IMR-90 (cell line): ENCODE data around the gene PPP1R15A. TPM values are rescaled to one million over a fixed set of nuclear protein-coding genes. Genes with fewer than 3 reads are reported as not detected.

Experiments used
- ATAC-seq: fragments of 200-7000 bp; cut with Tn5 transposase; 2 replicates; pipeline ENCODE4 v1.9.1; 2020; ENCODE audit warnings: low read depth, mild to moderate bottlenecking, moderate library complexity
- BruUV-seq: library from RNA; stranded (reverse); fragments of 400-500 nt; replicated peaks from 2 replicates; lab custom pipeline; 2021; lab: Mats Ljungman, UMichigan
- CTCF ChIA-PET: fragments of 300-600 bp; formaldehyde crosslinking; extraction: SDS; loops from one replicate; lab custom pipeline; 2021; ENCODE audit warnings: antibody characterized with exemption; lab: Yijun Ruan, JAX
- POLR2A ChIA-PET: fragments of 300-600 bp; sonication (Branson Sonifier 250); formaldehyde crosslinking; loops from one replicate; lab custom pipeline; 2022; ENCODE audit warnings: antibody characterized with exemption; ENCODE audit not compliant: unreplicated experiment; lab: Charles Lee
- DNase-seq: peaks from one replicate; pipeline ENCODE4 v3.0.0; 2013
- H2AFZ ChIP-seq: replicated peaks from 2 replicates; pipeline ENCODE3; 2013; ENCODE audit warnings: low read length, mild to moderate bottlenecking; ENCODE audit not compliant: poor library complexity
- H2AK5ac ChIP-seq: 2 replicates; pipeline ENCODE4 v1.6.1; 2013; ENCODE audit warnings: low read depth, low read length, inconsistent platforms
- H2AK9ac ChIP-seq: replicated peaks from 2 replicates; pipeline ENCODE3; 2013; ENCODE audit warnings: mild to moderate bottlenecking, low read depth, low read length, moderate library complexity; ENCODE audit not compliant: poor library complexity
- H2BK120ac ChIP-seq: 2 replicates; pipeline ENCODE4 v1.6.1; 2013; ENCODE audit warnings: low read depth, low read length, inconsistent platforms
- H2BK15ac ChIP-seq: 3 replicates; pipeline ENCODE4 v1.6.1; 2013; ENCODE audit warnings: low read depth, low read length, inconsistent platforms
- H2BK20ac ChIP-seq: 2 replicates; pipeline ENCODE4 v1.6.1; 2013; ENCODE audit warnings: low read depth, mild to moderate bottlenecking, inconsistent platforms, low read length, moderate library complexity
- H2BK5ac ChIP-seq: 2 replicates; pipeline ENCODE4 v1.6.1; 2013; ENCODE audit warnings: mild to moderate bottlenecking, low read depth, low read length, inconsistent platforms; ENCODE audit not compliant: poor library complexity, severe bottlenecking
- H3K14ac ChIP-seq: replicated peaks from 2 replicates; pipeline ENCODE4 v1.6.1; 2013; ENCODE audit warnings: low read depth, low read length, inconsistent platforms
- H3K18ac ChIP-seq: 2 replicates; pipeline ENCODE4 v1.6.1; 2013; ENCODE audit warnings: low read depth, low read length, control low read depth
- H3K23ac ChIP-seq: 2 replicates; pipeline ENCODE4 v1.6.1; 2013; ENCODE audit warnings: low read depth, low read length, inconsistent platforms
- H3K27ac ChIP-seq: 2 replicates; pipeline ENCODE4 v1.5.1; 2013; ENCODE audit warnings: mild to moderate bottlenecking, control low read depth, low read length; ENCODE audit not compliant: insufficient read depth
- H3K27me3 ChIP-seq: 2 replicates; pipeline ENCODE4 v1.6.1; 2013; ENCODE audit warnings: low read length; ENCODE audit not compliant: control insufficient read depth, insufficient read depth
- H3K36me3 ChIP-seq: 2 replicates; pipeline ENCODE4 v1.6.1; 2013; ENCODE audit warnings: low read length, mixed read lengths; ENCODE audit not compliant: control insufficient read depth, insufficient read depth
- H3K4ac ChIP-seq: 2 replicates; pipeline ENCODE4 v1.6.1; 2013; ENCODE audit warnings: low read depth, low read length, inconsistent platforms
- H3K4me1 ChIP-seq: 2 replicates; pipeline ENCODE4 v1.6.1; 2013; ENCODE audit warnings: low read length, mixed read lengths; ENCODE audit not compliant: control insufficient read depth, insufficient read depth
- H3K4me2 ChIP-seq: 2 replicates; pipeline ENCODE4 v1.6.1; 2013; ENCODE audit warnings: low read depth, mild to moderate bottlenecking, control low read depth, low read length, moderate library complexity
- H3K4me3 ChIP-seq: 2 replicates; pipeline ENCODE4 v1.5.1; 2013; ENCODE audit warnings: low read depth, mild to moderate bottlenecking, control low read depth, low read length, moderate library complexity; ENCODE audit not compliant: insufficient read depth
- H3K56ac ChIP-seq: 2 replicates; pipeline ENCODE4 v1.6.1; 2013; ENCODE audit warnings: low read length, inconsistent platforms; ENCODE audit not compliant: insufficient read depth; ENCODE audit errors: extremely low read depth
- H3K79me1 ChIP-seq, 2 experiments: 2 replicates each; pipeline ENCODE4 v1.6.1; 2013; ENCODE audit warnings: low read length in 2 of 2, inconsistent platforms in 1 of 2, low read depth in 1 of 2
- H3K9ac ChIP-seq: 2 replicates; pipeline ENCODE4 v1.6.1; 2013; ENCODE audit warnings: low read depth, low read length, control low read depth
- H3K9me1 ChIP-seq: 2 replicates; pipeline ENCODE4 v1.6.1; 2013; ENCODE audit warnings: low read length, inconsistent platforms; ENCODE audit not compliant: insufficient read depth
- H3K9me3 ChIP-seq: 2 replicates; pipeline ENCODE4 v1.6.1; 2013; ENCODE audit warnings: low read length; ENCODE audit not compliant: control insufficient read depth, insufficient read depth
- H4K20me1 ChIP-seq: 2 replicates; pipeline ENCODE4 v1.6.1; 2013; ENCODE audit warnings: low read length, inconsistent platforms; ENCODE audit not compliant: insufficient read depth
- H4K5ac ChIP-seq: 2 replicates; pipeline ENCODE4 v1.6.1; 2013; ENCODE audit warnings: mild to moderate bottlenecking, low read depth, low read length, control low read depth
- H4K8ac ChIP-seq, 2 experiments: 2 replicates each; pipeline ENCODE4 v1.6.1; 2013; ENCODE audit warnings: low read depth in 2 of 2, low read length in 2 of 2, control low read depth in 1 of 2, inconsistent platforms in 1 of 2
- H4K91ac ChIP-seq: 2 replicates; pipeline ENCODE4 v1.6.1; 2013; ENCODE audit warnings: low read depth, low read length, inconsistent platforms; ENCODE audit not compliant: insufficient read depth
- BHLHE40 ChIP-seq: fragments of 150-350 bp; IDR thresholded peaks from 2 replicates; pipeline ENCODE4 v1.6.1; 2016; ENCODE audit warnings: mild to moderate bottlenecking, low read depth, low read length
- FOS ChIP-seq: fragments of 150-350 bp; IDR thresholded peaks from 2 replicates; pipeline ENCODE4 v1.6.1; 2016; ENCODE audit warnings: low read depth, low read length
- MXI1 ChIP-seq: IDR thresholded peaks from 2 replicates; pipeline ENCODE4 v1.6.1; 2012; ENCODE audit warnings: low read depth, mild to moderate bottlenecking, low read length, moderate library complexity, borderline replicate concordance
- RCOR1 ChIP-seq: IDR thresholded peaks from 2 replicates; pipeline ENCODE4 v1.6.1; 2012; ENCODE audit warnings: mild to moderate bottlenecking, low read length, improper control_type of control experiment; ENCODE audit not compliant: insufficient replicate concordance
- RFX5 ChIP-seq: IDR thresholded peaks from 2 replicates; pipeline ENCODE4 v1.8.0; 2012; ENCODE audit warnings: low read depth, mild to moderate bottlenecking, low read length, moderate library complexity
- SMC3 ChIP-seq: fragments of 150-350 bp; IDR thresholded peaks from 2 replicates; pipeline ENCODE4 v1.6.1; 2016; ENCODE audit warnings: low read depth, mild to moderate bottlenecking, antibody characterized with exemption, low read length, moderate library complexity
- WGBS, 2 experiments: methylation state at CpG; one replicate each; pipeline versions ENCODE4 v1.1.5 to v1.1.7; 2013; ENCODE audit warnings: missing lambda C conversion rate in 2 of 2; ENCODE audit not compliant: insufficient read length in 1 of 2; ENCODE audit errors: extremely low coverage in 2 of 2; 5-methylcytosine and 5-hydroxymethylcytosine counted together
- dilution Hi-C: fragments of 300-500 bp; cut with HindIII; formaldehyde crosslinking; loops from one replicate; pipeline ENCODE4 v1.14.3; 2018; ENCODE audit warnings: low sequenced_read_pairs; ENCODE audit not compliant: unreplicated experiment
- in situ Hi-C: fragments of 300-500 bp; cut with MboI; formaldehyde crosslinking; loops from 3 replicates; pipeline ENCODE4 v1.14.3; 2019; ENCODE audit warnings: low sequenced_read_pairs, inconsistent platforms, mixed read lengths
- intact Hi-C: fragments of 100-400 bp; cut with micrococcal nuclease; formaldehyde crosslinking; loops from 2 replicates; pipeline ENCODE4 v1.10.0; 2022
- polyA plus RNA-seq, 3 experiments: library from polyadenylated mRNA; depleted of rRNA; stranded (reverse); fragments of >200 nt; gene quantifications; 2 replicates each; pipeline ENCODE4 v1.2.3, GENCODE V29; 2012; ENCODE audit warnings: low replicate concordance in 1 of 3
- total RNA-seq: library from RNA; depleted of rRNA; stranded (reverse); fragments of >200 nt; gene quantifications from 2 replicates; pipeline ENCODE4 v1.2.3, GENCODE V29; 2012
- TF ChIP-seq, protein P1 (sequence below): fragments of 150-350 bp; IDR thresholded peaks from 2 replicates; pipeline ENCODE4 v1.6.1; 2017; ENCODE audit warnings: mild to moderate bottlenecking, antibody characterized with exemption, low read length, low read depth

The PPP1R15A gene
- total and polyA plus RNA-seq, 2 of the 4 experiments (the other 2 are of a cell fraction): 26.7 to 87.7 TPM

DNA sequence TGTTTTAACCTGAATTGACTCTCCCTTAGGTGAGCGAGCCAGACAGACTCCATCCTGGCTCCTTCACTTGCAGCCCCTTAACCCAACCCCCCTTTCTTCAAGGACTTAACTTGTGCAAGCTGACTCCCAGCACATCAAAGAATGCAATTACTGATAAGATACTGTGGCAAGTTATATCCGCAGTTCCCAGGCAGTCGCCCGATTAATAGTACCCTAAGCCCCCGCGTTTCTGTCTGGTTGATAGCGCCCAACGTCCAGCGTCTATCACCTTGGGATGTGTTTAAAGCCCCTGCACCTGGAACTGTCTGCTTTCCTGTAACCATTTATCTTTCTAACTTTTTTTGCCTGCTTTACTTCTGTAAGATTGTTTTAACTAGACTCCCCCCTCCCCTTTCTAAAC, 42.1 kb upstream of the PPP1R15A start:
- H3K23ac ChIP-seq: no peak overlapping the region
- H2AFZ ChIP-seq: no peak overlapping the region
- TF ChIP-seq MXI1: no peak
- TF ChIP-seq RFX5: no peak
- no peak for TF ChIP-seq SMC3
- no peak for TF ChIP-seq FOS
- TF ChIP-seq, protein P1, sequence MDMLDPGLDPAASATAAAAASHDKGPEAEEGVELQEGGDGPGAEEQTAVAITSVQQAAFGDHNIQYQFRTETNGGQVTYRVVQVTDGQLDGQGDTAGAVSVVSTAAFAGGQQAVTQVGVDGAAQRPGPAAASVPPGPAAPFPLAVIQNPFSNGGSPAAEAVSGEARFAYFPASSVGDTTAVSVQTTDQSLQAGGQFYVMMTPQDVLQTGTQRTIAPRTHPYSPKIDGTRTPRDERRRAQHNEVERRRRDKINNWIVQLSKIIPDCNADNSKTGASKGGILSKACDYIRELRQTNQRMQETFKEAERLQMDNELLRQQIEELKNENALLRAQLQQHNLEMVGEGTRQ: no peak
- no peak for TF ChIP-seq BHLHE40
- TF ChIP-seq RCOR1: no peak
- no peak overlapping the region for H2BK20ac ChIP-seq
- no peak overlapping the region for H4K91ac ChIP-seq
- in situ Hi-C loops: loop anchor here (10.0 kb wide), 1 partner anchor 185 kb away; the partner anchor contains the start of gene CA11
- H4K20me1 ChIP-seq: no peaks in the 10 kb centered on the region
- no peak overlapping the region for H2AK5ac ChIP-seq
- H3K36me3 ChIP-seq: peaks cover 17% of the 10 kb centered on the region
- H4K5ac ChIP-seq: no peak overlapping the region
- no peak overlapping the region for H3K14ac ChIP-seq
- no peak overlapping the region for H2BK15ac ChIP-seq
- H2AK9ac ChIP-seq: no peak overlapping the region
- H3K4me2 ChIP-seq: no peak overlapping the region
- no peak overlapping the region for H2BK120ac ChIP-seq
- no peak overlapping the region for H2BK5ac ChIP-seq
- H4K8ac ChIP-seq: no peak overlapping the region
- H3K56ac ChIP-seq: no peak overlapping the region
- no peak overlapping the region for H3K18ac ChIP-seq
- H3K9ac ChIP-seq: no peak overlapping the region
- DNase-seq: no peak
- H3K4ac ChIP-seq: no peak overlapping the region
- 65% methylated on average over 5 of the region's 9 CpGs; no CpG with 5 or more reads in 1 of the 2 experiments for WGBS, 2 experiments
- H3K4me1 ChIP-seq: no peaks in the 10 kb centered on the region
- POLR2A ChIA-PET: no interaction called here
- no peaks in the 10 kb centered on the region for H3K9me3 ChIP-seq
- dilution Hi-C loops: no loop called here
- no peaks in the 10 kb centered on the region for H3K27me3 ChIP-seq
- ATAC-seq: no peak
- H3K79me1 ChIP-seq: no peaks in the 10 kb centered on the region
- H3K9me1 ChIP-seq: no peaks in the 10 kb centered on the region
- intact Hi-C loops: no loop called here
- no peak overlapping the region for H3K27ac ChIP-seq
- BruUV-seq: no TSS peak
- CTCF ChIA-PET: no interaction called here
- H3K4me3 ChIP-seq: no peak overlapping the region
